Sigmoid colon (tissue), 4 donors: ENCODE measurements around the gene ANKMY1.

ENCODE experiments used
- EP300 ChIP-seq, 4 donors: sonication (generic); formaldehyde crosslinking; IDR thresholded peaks; one replicate each; pipeline ENCODE4 v1.6.1; 2017; ENCODE audit warnings: antibody characterized with exemption in 4 of 4
- POLR2A ChIP-seq, 2 donors: fragments of 450-650 bp; IDR thresholded peaks; one replicate each; pipeline ENCODE4 v1.6.1; 2016; ENCODE audit warnings: antibody characterized with exemption in 2 of 2, mild to moderate bottlenecking in 2 of 2, moderate library complexity in 2 of 2
- POLR2AphosphoS5 ChIP-seq, 4 donors: sonication (generic); formaldehyde crosslinking; IDR thresholded peaks; one replicate each; pipeline ENCODE4 v1.6.1; 2017; ENCODE audit warnings: antibody characterized with exemption in 4 of 4
- TF ChIP-seq, protein P1 (sequence below), 4 experiments: fragments of 450-650 bp in 3 of 4; fragments of 200-600 bp in 1 of 4; IDR thresholded peaks; one replicate each; pipeline ENCODE4 v1.5.1; 2016 to 2019; ENCODE audit warnings: antibody characterized with exemption in 4 of 4, mild to moderate bottlenecking in 3 of 4, moderate library complexity in 2 of 4

DNA sequence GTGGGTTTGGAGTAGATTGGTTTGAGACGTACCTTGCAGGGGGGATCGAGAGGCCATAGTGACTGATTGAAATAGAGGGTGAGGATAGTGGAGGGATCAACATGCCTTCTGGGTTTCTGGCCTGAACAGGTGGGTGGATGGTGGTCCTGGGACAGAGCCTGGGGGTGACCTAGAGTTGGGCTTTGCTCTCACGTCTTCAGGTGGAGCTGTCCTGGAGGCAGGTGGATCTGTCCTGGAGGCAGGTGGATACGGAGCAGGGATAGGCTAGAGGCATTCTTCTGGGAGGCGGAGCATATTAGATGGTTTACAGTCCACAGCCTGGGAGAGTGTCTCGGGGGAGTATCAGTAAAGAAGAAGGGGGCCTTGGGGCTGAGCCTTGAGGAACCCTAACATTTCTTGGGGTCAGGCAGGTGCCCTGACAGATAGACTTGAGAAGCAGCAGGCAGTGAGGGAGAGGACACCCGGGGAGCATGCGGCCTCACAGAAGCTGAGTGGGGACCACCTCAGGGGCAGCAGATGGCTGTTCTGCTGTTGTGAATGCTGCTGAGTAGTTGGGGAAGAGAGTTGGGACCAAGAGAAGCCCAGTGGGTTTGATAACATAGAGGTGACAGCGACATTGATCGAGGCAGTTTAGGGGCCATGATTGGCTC, 30.3 kb upstream of the ANKMY1 start:
- TF ChIP-seq, protein P1, sequence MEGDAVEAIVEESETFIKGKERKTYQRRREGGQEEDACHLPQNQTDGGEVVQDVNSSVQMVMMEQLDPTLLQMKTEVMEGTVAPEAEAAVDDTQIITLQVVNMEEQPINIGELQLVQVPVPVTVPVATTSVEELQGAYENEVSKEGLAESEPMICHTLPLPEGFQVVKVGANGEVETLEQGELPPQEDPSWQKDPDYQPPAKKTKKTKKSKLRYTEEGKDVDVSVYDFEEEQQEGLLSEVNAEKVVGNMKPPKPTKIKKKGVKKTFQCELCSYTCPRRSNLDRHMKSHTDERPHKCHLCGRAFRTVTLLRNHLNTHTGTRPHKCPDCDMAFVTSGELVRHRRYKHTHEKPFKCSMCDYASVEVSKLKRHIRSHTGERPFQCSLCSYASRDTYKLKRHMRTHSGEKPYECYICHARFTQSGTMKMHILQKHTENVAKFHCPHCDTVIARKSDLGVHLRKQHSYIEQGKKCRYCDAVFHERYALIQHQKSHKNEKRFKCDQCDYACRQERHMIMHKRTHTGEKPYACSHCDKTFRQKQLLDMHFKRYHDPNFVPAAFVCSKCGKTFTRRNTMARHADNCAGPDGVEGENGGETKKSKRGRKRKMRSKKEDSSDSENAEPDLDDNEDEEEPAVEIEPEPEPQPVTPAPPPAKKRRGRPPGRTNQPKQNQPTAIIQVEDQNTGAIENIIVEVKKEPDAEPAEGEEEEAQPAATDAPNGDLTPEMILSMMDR (IDR thresholded peaks at IDR 0.05) = no peak
- no peak for TF ChIP-seq POLR2A (IDR thresholded peaks at IDR 0.05)
- no peak for TF ChIP-seq POLR2AphosphoS5 (IDR thresholded peaks at IDR 0.05)
- TF ChIP-seq EP300 (IDR thresholded peaks at IDR 0.05) = no peak
